Choroid plexus epithelial cell (primary cell): ENCODE data around the gene HECW1.

Experiments
- DNase-seq: peaks from one replicate; pipeline ENCODE4 v3.0.0-alpha.2; 2010; ENCODE audit warnings: low read depth
- H3K4me3 ChIP-seq: 2 replicates; pipeline ENCODE4 v1.5.1; 2011; ENCODE audit warnings: low read depth, mild to moderate bottlenecking, control low read depth, low read length, moderate library complexity
- CTCF ChIP-seq: conservative IDR thresholded peaks from 2 replicates; pipeline ENCODE4 v1.5.1; 2011; ENCODE audit warnings: low read depth, mild to moderate bottlenecking, control low read depth, inconsistent platforms, low read length, moderate library complexity

The HECW1 gene

GRCh38 chr7:43117861-43118260 is 5.4 kb downstream of the HECW1 start:
- H3K4me3 ChIP-seq = no peak overlapping the region
- no peak for TF ChIP-seq CTCF
- no peak for DNase-seq

- no peak for DNase-seq
- TF ChIP-seq CTCF = no peak
Measured at GRCh38 chr7:43118313-43118712, 5.9 kb downstream of the HECW1 start.

GRCh38 chr7:43119371-43120075 is 7.1 kb downstream of the HECW1 start:
- DNase-seq = peak; percentile 54
- H3K4me3 ChIP-seq = no peak overlapping the region
- no peak for TF ChIP-seq CTCF

More at GRCh38 chr7:43118313-43118712, 5.9 kb downstream of the HECW1 start:
- no peak overlapping the region for H3K4me3 ChIP-seq

- DNase-seq = no peak
- TF ChIP-seq CTCF = no peak
- H3K4me3 ChIP-seq = no peak overlapping the region
Measured at GRCh38 chr7:43121973-43122372, 9.5 kb downstream of the HECW1 start.

GRCh38 chr7:43123457-43123856 is 11.0 kb downstream of the HECW1 start:
- DNase-seq = no peak
- no peak overlapping the region for H3K4me3 ChIP-seq
- TF ChIP-seq CTCF = no peak

GRCh38 chr7:43124388-43124787 is 11.9 kb downstream of the HECW1 start:
- DNase-seq = no peak
- no peak for TF ChIP-seq CTCF
- no peak overlapping the region for H3K4me3 ChIP-seq

GRCh38 chr7:43130347-43130746 is 17.9 kb downstream of the HECW1 start:
- H3K4me3 ChIP-seq = no peak overlapping the region
- no peak for TF ChIP-seq CTCF
- DNase-seq = no peak
